HepG2 (cell line): ENCODE results near the gene RAB8A. TPM values are rescaled to one million over a fixed set of nuclear protein-coding genes. Genes with fewer than 3 reads are reported as not detected.
A peak's percentile ranks its signal among the peaks of the same experiment; 100 is the strongest.

Experiments
- ATAC-seq: fragments of 200-7000 bp; cut with Tn5 transposase; 3 replicates; pipeline ENCODE4 v1.9.1; 2020; ENCODE audit warnings: mild to moderate bottlenecking, moderate library complexity
- BruUV-seq: library from RNA; stranded (reverse); fragments of 400-500 nt; replicated peaks from 2 replicates; lab custom pipeline; 2021; lab: Mats Ljungman, UMichigan
- CTCF ChIA-PET: fragments of 300-600 bp; formaldehyde crosslinking; extraction: SDS; loops from one replicate; lab custom pipeline; 2021; ENCODE audit warnings: low total read pairs, inconsistent platforms, low intra/inter-chr PET ratio; lab: Yijun Ruan, JAX
- POLR2A ChIA-PET: fragments of 350-600 bp; sonication (Branson Sonifier 250); formaldehyde crosslinking; loops from one replicate; lab custom pipeline; 2020; ENCODE audit warnings: antibody characterized with exemption, inconsistent platforms; lab: Yijun Ruan, JAX
- DNase-seq: peaks from one replicate; pipeline ENCODE4 v3.0.0-alpha.2; 2015; ENCODE audit warnings: low spot score
- FAIRE-seq: peaks from 3 replicates; lab custom pipeline; 2011; peaks lifted over from hg19 to GRCh38; lab: Jason Lieb, UNC
- H2AFZ ChIP-seq: one replicate; pipeline ENCODE4 v1.6.1; 2011; ENCODE audit warnings: low read length, inconsistent platforms
- H3K27ac ChIP-seq: fragments of 300-600 bp; 3 replicates; pipeline ENCODE4 v1.8.0; 2011; ENCODE audit warnings: mixed run types, mild to moderate bottlenecking, mixed read lengths, low read length, inconsistent platforms; ENCODE audit not compliant: insufficient read depth; ENCODE audit errors: extremely low read length
- H3K27me3 ChIP-seq, 2 experiments: fragments of 200-600 bp in 1 of 2; 2 replicates in 1 of 2; 3 replicates in 1 of 2; pipeline versions ENCODE4 v1.6.0 to v1.8.0; 2011; ENCODE audit warnings: low read length in 2 of 2, mild to moderate bottlenecking in 2 of 2, moderate library complexity in 2 of 2, inconsistent platforms in 1 of 2; ENCODE audit not compliant: insufficient read depth in 2 of 2, control insufficient read depth in 1 of 2
- H3K36me3 ChIP-seq, 2 experiments: fragments of 200-600 bp in 1 of 2; replicated peaks in 1 of 2; 2 replicates in 1 of 2; 3 replicates in 1 of 2; pipeline versions ENCODE4 v1.5.1 to v1.8.0; 2011; ENCODE audit warnings: low read length in 2 of 2, inconsistent platforms in 1 of 2; ENCODE audit not compliant: insufficient read depth in 2 of 2, control insufficient read depth in 1 of 2
- H3K4me1 ChIP-seq: 2 replicates; pipeline ENCODE4 v1.5.1; 2012; ENCODE audit warnings: low read length, inconsistent platforms; ENCODE audit not compliant: insufficient read depth
- H3K4me2 ChIP-seq: 2 replicates; pipeline ENCODE4 v1.6.0; 2011; ENCODE audit warnings: low read depth, low read length, inconsistent platforms
- H3K4me3 ChIP-seq, 3 experiments: fragments of 200-600 bp in 1 of 3; sonication (generic), shearing (Covaris generic) in 1 of 3; replicated peaks in 1 of 3; 2 replicates each; pipeline ENCODE4 v1.5.1; 2011 to 2016; ENCODE audit warnings: low read length in 3 of 3, inconsistent platforms in 2 of 3, low read depth in 2 of 3, mild to moderate bottlenecking in 2 of 3, control low read depth in 1 of 3, mixed read lengths in 1 of 3; ENCODE audit not compliant: insufficient read depth in 1 of 3
- H3K79me2 ChIP-seq: one replicate; pipeline ENCODE4 v1.6.1; 2011; ENCODE audit warnings: low read length, inconsistent platforms; ENCODE audit not compliant: insufficient read depth
- H3K9ac ChIP-seq: 2 replicates; pipeline ENCODE4 v1.6.0; 2011; ENCODE audit warnings: mild to moderate bottlenecking, low read depth, low read length, inconsistent platforms; ENCODE audit not compliant: insufficient read depth
- H3K9me3 ChIP-seq: 2 replicates; pipeline ENCODE4 v1.5.1; 2012; ENCODE audit warnings: mild to moderate bottlenecking, low read length
- H4K20me1 ChIP-seq: 2 replicates; pipeline ENCODE4 v1.6.0; 2011; ENCODE audit warnings: inconsistent platforms, mild to moderate bottlenecking, low read length, moderate library complexity; ENCODE audit not compliant: insufficient read depth
- CEBPB ChIP-seq: IDR thresholded peaks from 2 replicates; pipeline ENCODE4 v1.6.1; 2011; ENCODE audit warnings: low read depth, low read length, improper control_type of control experiment, borderline replicate concordance
- HNF4G ChIP-seq, 2 experiments: sonication (generic) in 1 of 2; formaldehyde crosslinking in 1 of 2; IDR thresholded peaks; 2 replicates each; pipeline versions ENCODE4 v1.4.0 to v1.6.1; 2011 to 2020; ENCODE audit warnings: borderline replicate concordance in 2 of 2, low read depth in 2 of 2, mild to moderate bottlenecking in 2 of 2, low read length in 1 of 2, missing genetic modification reagents in 1 of 2, moderate library complexity in 1 of 2
- NCOR1 ChIP-seq: fragments of 200-600 bp; sonication (generic); IDR thresholded peaks from 2 replicates; pipeline ENCODE4 v1.7.0; 2017; ENCODE audit warnings: antibody characterized with exemption, low read length, borderline replicate concordance
- NR2F1 ChIP-seq, 2 experiments: fragments of 450-650 bp in 1 of 2; formaldehyde crosslinking in 1 of 2; IDR thresholded peaks; 2 replicates each; pipeline versions ENCODE4 v1.5.0 to v1.6.1; 2016 to 2020; ENCODE audit warnings: mild to moderate bottlenecking in 1 of 2, missing compliant biosample characterization in 1 of 2, missing genetic modification reagents in 1 of 2, moderate library complexity in 1 of 2
- SMARCC2 ChIP-seq: fragments of 450-650 bp; IDR thresholded peaks from 2 replicates; pipeline ENCODE4 v1.6.1; 2017; ENCODE audit warnings: antibody characterized with exemption, mild to moderate bottlenecking
- ZNF646 ChIP-seq: sonication (generic); formaldehyde crosslinking; IDR thresholded peaks from 2 replicates; pipeline ENCODE4 v1.9.0; 2021; ENCODE audit warnings: mild to moderate bottlenecking, missing genetic modification reagents
- ZNF674 ChIP-seq: sonication (generic); formaldehyde crosslinking; IDR thresholded peaks from 2 replicates; pipeline ENCODE4 v1.5.0; 2020; ENCODE audit warnings: low read depth, mild to moderate bottlenecking, missing genetic modification reagents
- WGBS: methylation state at CpG from one replicate; pipeline ENCODE4 v1.1.6; 2017; ENCODE audit warnings: low lambda C conversion rate; 5-methylcytosine and 5-hydroxymethylcytosine counted together
- in situ Hi-C: cut with HindIII; loops from 2 replicates; pipeline ENCODE4 v1.10.0; 2017; ENCODE audit warnings: low pct_unique_long_range_greater_than_20kb; ENCODE audit not compliant: extremely low pct_ligation_motif_present
- intact Hi-C: fragments of 100-400 bp; cut with micrococcal nuclease; formaldehyde crosslinking; loops from one replicate; pipeline ENCODE4 v1.10.0; 2022; ENCODE audit not compliant: unreplicated experiment
- polyA plus RNA-seq, 8 experiments: library from polyadenylated mRNA; depleted of rRNA in 3 of 8; stranded (reverse) in 7 of 8; unstranded in 1 of 8; fragments of >200 nt; fragmentation: Illumina TruSeq in 4 of 8; extraction: Trizol in 4 of 8; gene quantifications; 2 replicates each; pipeline versions ENCODE4 v1.2.1 to v1.2.3, GENCODE V29; 2011 to 2016; ENCODE audit warnings: low read depth in 4 of 8, missing spikeins in 1 of 8, mixed read lengths in 1 of 8; ENCODE audit not compliant: insufficient read depth in 1 of 8
- total RNA-seq, 5 experiments: library from RNA; depleted of rRNA; stranded (reverse); fragments of >200 nt; fragmentation: Illumina TruSeq; extraction: Trizol; gene quantifications; 2 replicates each; pipeline ENCODE4 v1.2.3, GENCODE V29; 2016; ENCODE audit warnings: low read depth in 1 of 5
- TF ChIP-seq, protein P1 (sequence below): sonication (generic); formaldehyde crosslinking; IDR thresholded peaks from 2 replicates; pipeline ENCODE4 v1.4.0; 2020; ENCODE audit warnings: missing genetic modification reagents, mild to moderate bottlenecking, borderline replicate concordance
- TF ChIP-seq, protein P2 (sequence below): sonication (generic); formaldehyde crosslinking; IDR thresholded peaks from 2 replicates; pipeline ENCODE4 v1.4.0; 2020; ENCODE audit warnings: missing genetic modification reagents

The RAB8A gene
- total and polyA plus RNA-seq, 2 of the 13 experiments (the other 11 are each of a cell fraction or from before 2014, with no cell fraction given), result 36.7 to 45.0 TPM

DNA sequence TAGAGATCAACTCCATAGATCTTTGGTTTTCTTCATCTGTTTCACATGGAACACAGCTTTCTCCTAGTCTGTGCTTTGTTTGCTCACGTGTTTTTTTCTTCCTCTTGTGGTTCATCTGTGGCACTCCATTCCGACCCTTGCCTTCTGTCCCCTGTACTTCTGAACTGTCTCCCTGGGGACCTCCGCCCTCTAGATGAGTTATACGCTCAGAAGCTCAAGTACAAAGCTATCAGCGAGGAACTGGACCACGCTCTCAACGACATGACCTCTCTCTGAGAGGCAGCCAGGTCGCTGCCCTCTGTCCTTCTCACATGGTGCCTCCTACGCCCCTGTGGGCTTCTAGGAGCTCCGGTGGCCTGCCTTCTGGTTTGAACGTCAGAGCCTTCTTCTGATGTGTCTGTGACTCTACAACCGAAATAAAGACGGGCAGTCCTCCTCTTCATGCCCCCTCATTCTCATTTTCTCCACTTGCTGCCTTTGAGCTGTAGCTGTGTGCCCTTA, 16.6 kb upstream of the RAB8A start:
- POLR2A ChIA-PET, result interaction anchor here (0.7 to 4.3 kb wide), 4 partner anchors 10 to 23 kb away, joined by 3 to 31 read pairs (median 4); partner anchors contain the start of gene TPM4
- Histone ChIP-seq H4K20me1 (no peaks in the 10 kb centered on the region), H3K27me3 (no peaks in the 10 kb centered on the region), H3K4me3 (no peak overlapping the region), H3K9me3 (no peaks in the 10 kb centered on the region), H3K27ac (peak overlapping the region; percentile 53), H3K79me2 (no peaks in the 10 kb centered on the region), H3K36me3 (peaks cover 20 to 59% of the 10 kb centered on the region in 2 experiments), H3K4me1 (peaks cover 89% of the 10 kb centered on the region), H3K9ac (peak overlapping the region; percentile 31), H3K4me2 (no peak overlapping the region), H2AFZ (no peak overlapping the region)
- ATAC-seq, result no peak
- FAIRE-seq, result peak; percentile 60
- in situ Hi-C loops (no loop called here), intact Hi-C loops (no loop called here)
- BruUV-seq, result TSS peak; percentile 40
- no peak for DNase-seq
- CTCF ChIA-PET, result no interaction called here
- WGBS, result 70% methylated on average over 13 of the region's 13 CpGs
- TF ChIP-seq NCOR1 (0 out of 2 replicates have a peak, but pooled peaks have one; percentile 58), HNF4G (IDR thresholded peaks at IDR 0.05; ENCODE audit: borderline replicate concordance, low read depth, low read length) (peak; percentile 68; the same call in 1 of the 2 replicates), HNF4G (CRISPR knock-in tag; IDR thresholded peaks at IDR 0.05; ENCODE audit: borderline replicate concordance, low read depth) (no peak), NR2F1 (CRISPR knock-in tag; IDR thresholded peaks at IDR 0.05) (peak in 1 of 2 experiments; percentile 15; a peak in 1 of 4 replicates), ZNF646 (CRISPR knock-in tag) (no peak), CEBPB (no peak), SMARCC2 (no peak), ZNF674 (no peak)
- TF ChIP-seq, protein P1, sequence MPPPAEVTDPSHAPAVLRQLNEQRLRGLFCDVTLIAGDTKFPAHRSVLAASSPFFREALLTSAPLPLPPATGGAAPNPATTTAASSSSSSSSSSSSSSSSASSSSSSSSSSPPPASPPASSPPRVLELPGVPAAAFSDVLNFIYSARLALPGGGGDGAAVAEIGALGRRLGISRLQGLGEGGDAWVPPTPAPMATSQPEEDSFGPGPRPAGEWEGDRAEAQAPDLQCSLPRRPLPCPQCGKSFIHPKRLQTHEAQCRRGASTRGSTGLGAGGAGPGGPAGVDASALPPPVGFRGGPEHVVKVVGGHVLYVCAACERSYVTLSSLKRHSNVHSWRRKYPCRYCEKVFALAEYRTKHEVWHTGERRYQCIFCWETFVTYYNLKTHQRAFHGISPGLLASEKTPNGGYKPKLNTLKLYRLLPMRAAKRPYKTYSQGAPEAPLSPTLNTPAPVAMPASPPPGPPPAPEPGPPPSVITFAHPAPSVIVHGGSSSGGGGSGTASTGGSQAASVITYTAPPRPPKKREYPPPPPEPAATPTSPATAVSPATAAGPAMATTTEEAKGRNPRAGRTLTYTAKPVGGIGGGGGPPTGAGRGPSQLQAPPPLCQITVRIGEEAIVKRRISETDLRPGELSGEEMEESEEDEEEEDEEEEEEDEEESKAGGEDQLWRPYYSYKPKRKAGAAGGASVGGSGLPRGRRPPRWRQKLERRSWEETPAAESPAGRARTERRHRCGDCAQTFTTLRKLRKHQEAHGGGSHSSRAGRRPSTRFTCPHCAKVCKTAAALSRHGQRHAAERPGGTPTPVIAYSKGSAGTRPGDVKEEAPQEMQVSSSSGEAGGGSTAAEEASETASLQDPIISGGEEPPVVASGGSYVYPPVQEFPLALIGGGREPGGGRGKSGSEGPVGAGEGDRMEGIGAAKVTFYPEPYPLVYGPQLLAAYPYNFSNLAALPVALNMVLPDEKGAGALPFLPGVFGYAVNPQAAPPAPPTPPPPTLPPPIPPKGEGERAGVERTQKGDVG (CRISPR knock-in tag), result peak; percentile 75; the same call in 1 of the 2 replicates
- TF ChIP-seq, protein P2, sequence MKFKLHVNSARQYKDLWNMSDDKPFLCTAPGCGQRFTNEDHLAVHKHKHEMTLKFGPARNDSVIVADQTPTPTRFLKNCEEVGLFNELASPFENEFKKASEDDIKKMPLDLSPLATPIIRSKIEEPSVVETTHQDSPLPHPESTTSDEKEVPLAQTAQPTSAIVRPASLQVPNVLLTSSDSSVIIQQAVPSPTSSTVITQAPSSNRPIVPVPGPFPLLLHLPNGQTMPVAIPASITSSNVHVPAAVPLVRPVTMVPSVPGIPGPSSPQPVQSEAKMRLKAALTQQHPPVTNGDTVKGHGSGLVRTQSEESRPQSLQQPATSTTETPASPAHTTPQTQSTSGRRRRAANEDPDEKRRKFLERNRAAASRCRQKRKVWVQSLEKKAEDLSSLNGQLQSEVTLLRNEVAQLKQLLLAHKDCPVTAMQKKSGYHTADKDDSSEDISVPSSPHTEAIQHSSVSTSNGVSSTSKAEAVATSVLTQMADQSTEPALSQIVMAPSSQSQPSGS (CRISPR knock-in tag), result 0 out of 2 replicates have a peak, but pooled peaks have one; percentile 5
